Right lobe of liver (tissue), 4 donors: ENCODE measurements around the gene SPNS1.

Experiments
- POLR2A ChIP-seq: fragments of 450-650 bp; IDR thresholded peaks from one replicate; pipeline ENCODE4 v1.6.1; 2017; ENCODE audit warnings: antibody characterized with exemption, mild to moderate bottlenecking
- TF ChIP-seq, protein P1 (sequence below), 4 donors: fragments of 200-600 bp in 3 of 4; fragments of 450-650 bp in 1 of 4; IDR thresholded peaks; one replicate each; pipeline versions ENCODE4 v1.5.1 to v1.8.0; 2016 to 2022; ENCODE audit warnings: antibody characterized with exemption in 4 of 4, mild to moderate bottlenecking in 2 of 4
- donor health status: DM: no; HTN: no; CAD: no.
- donor health status: DM: no; HTN: no; CAD: no.
- donor health status: DM: no; HTN: yes; CAD: no.

GRCh38 chr16:28974007-28974436, 556 bp upstream of the SPNS1 start:
- TF ChIP-seq, protein P1, sequence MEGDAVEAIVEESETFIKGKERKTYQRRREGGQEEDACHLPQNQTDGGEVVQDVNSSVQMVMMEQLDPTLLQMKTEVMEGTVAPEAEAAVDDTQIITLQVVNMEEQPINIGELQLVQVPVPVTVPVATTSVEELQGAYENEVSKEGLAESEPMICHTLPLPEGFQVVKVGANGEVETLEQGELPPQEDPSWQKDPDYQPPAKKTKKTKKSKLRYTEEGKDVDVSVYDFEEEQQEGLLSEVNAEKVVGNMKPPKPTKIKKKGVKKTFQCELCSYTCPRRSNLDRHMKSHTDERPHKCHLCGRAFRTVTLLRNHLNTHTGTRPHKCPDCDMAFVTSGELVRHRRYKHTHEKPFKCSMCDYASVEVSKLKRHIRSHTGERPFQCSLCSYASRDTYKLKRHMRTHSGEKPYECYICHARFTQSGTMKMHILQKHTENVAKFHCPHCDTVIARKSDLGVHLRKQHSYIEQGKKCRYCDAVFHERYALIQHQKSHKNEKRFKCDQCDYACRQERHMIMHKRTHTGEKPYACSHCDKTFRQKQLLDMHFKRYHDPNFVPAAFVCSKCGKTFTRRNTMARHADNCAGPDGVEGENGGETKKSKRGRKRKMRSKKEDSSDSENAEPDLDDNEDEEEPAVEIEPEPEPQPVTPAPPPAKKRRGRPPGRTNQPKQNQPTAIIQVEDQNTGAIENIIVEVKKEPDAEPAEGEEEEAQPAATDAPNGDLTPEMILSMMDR (IDR thresholded peaks at IDR 0.05), result peak; percentile 38 to 63 (median 54)
- TF ChIP-seq POLR2A, result no peak
